Measurements from ENCODE around the gene SP6. TPM values are rescaled to one million over a fixed set of nuclear protein-coding genes. Genes with fewer than 3 reads are reported as not detected.

SP6 gene
- total RNA-seq, 1 experiment from 2014 or later, result 10.8 TPM

DNA sequence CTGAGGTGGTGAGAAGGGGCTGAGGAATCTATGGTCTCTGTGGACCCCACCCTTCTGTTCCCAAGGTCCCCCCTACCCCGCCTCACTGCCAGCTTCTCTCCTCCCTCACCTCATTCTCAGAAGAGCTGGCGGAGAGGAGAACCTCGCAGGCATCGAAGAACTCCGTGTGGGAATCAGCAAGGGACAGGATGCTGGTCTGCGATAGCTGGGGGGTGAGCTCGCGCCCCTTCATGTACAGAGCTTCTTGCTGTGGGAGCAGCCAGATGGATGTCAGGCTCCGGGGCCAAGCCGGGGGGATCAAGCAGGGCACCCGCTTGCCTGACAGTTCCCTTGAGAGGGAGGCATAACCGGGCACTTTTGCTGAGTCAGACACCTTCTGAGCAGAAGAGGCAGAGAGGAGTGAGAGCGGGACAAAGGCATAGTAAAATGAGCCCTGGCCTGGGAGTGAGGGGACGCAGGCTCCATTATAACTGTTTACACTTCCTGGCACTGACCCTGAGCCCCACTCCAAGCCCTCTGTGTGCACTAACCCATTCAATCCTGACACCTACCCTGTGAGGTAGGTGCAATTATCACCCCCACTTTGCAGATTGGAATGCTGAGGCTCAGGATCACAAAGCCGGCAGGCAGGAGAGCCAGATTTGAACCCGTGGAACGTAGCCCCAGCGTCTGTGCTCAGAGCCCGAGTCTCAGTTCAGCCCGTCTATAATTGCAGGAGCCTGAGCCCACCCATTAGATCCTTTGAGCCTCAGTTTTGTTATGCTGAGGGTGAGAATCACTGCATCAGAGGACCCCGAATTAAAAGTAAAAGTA, 35.7 kb downstream of the SP6 start (continued):
- TF ChIP-seq, protein P1, sequence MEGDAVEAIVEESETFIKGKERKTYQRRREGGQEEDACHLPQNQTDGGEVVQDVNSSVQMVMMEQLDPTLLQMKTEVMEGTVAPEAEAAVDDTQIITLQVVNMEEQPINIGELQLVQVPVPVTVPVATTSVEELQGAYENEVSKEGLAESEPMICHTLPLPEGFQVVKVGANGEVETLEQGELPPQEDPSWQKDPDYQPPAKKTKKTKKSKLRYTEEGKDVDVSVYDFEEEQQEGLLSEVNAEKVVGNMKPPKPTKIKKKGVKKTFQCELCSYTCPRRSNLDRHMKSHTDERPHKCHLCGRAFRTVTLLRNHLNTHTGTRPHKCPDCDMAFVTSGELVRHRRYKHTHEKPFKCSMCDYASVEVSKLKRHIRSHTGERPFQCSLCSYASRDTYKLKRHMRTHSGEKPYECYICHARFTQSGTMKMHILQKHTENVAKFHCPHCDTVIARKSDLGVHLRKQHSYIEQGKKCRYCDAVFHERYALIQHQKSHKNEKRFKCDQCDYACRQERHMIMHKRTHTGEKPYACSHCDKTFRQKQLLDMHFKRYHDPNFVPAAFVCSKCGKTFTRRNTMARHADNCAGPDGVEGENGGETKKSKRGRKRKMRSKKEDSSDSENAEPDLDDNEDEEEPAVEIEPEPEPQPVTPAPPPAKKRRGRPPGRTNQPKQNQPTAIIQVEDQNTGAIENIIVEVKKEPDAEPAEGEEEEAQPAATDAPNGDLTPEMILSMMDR (IDR thresholded peaks at IDR 0.05 in 2 of 3, conservative IDR thresholded peaks at IDR 0.05 in 1 of 3; ENCODE audit: borderline replicate concordance in 1 of 3, insufficient read depth in 1 of 3, low read depth in 2 of 3, low read length in 2 of 3), result no peak
- TF ChIP-seq ELF1 (IDR thresholded peaks at IDR 0.05; ENCODE audit: borderline replicate concordance, low read depth), result no peak
- TF ChIP-seq, protein P2, sequence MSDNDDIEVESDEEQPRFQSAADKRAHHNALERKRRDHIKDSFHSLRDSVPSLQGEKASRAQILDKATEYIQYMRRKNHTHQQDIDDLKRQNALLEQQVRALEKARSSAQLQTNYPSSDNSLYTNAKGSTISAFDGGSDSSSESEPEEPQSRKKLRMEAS (IDR thresholded peaks at IDR 0.05), result no peak

DNA sequence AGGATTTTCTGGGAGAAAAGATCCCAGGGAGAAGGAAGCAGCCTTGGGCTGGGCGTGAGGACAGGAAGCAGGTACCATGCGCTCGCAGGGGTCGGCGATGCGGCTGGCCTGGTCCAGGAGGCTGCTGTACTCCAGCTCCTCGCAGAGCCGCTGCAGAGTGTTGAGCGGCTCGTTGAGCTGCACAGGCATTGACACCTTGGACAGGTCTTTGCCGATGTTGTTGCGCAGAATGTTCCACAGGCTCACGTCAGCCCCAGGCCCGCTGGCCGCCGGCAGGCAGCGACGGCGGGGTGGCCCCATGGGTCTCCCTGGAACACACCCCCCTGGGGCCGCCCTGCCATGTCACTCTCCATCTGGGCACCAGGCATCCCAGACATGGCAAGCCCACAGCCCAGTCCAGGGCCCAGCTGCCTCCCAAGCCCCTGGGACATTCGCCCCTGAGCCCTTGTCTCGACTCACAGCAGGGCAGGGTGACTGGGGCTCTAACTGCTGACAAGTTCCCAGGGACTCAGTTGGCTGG, 37.4 kb downstream of the SP6 start:
- Histone ChIP-seq H3K4me2 (ENCODE audit: low read length) (no peak overlapping the region), H3K4me1 (ENCODE audit: control insufficient read depth in 1 of 2, insufficient read depth in 2 of 2, low read length in 2 of 2) (peaks cover 25 to 32% of the 10 kb centered on the region in 2 experiments), H3K27ac (ENCODE audit: low read depth, low read length) (no peak overlapping the region), H3K36me3 (ENCODE audit: control insufficient read depth in 1 of 2, insufficient read depth in 2 of 2, low read length in 2 of 2) (peaks cover 9% of the 10 kb centered on the region in 2 experiments; a peak in 3 of 4 replicates), H3K9me2 (ENCODE audit: insufficient read depth) (no peaks in the 10 kb centered on the region), H3K79me2 (ENCODE audit: insufficient read depth, low read length) (no peaks in the 10 kb centered on the region), H2AFZ (ENCODE audit: low read depth, low read length, poor library complexity, severe bottlenecking) (no peak overlapping the region), H3K9me3 (ENCODE audit: control insufficient read depth in 1 of 2, insufficient read depth in 1 of 2, low read depth in 1 of 2, low read length in 2 of 2) (no peaks in the 10 kb centered on the region), H4K20me1 (ENCODE audit: insufficient read depth) (no peaks in the 10 kb centered on the region), H3K27me3 (ENCODE audit: insufficient read depth, low read length) (no peaks in the 10 kb centered on the region), H3K9ac (ENCODE audit: low read length) (no peak overlapping the region), H3K4me3 (replicated peaks in 1 of 2; ENCODE audit: low read depth in 1 of 2, low read length in 2 of 2) (no peak overlapping the region)
- ATAC-seq (no peak), DNase-seq (ENCODE audit: low read depth, low spot score) (no peak)
- POLR2A ChIA-PET, result no interaction called here
- RAD21 ChIA-PET (ENCODE audit: low non-redundant PET in 1 of 2, low total read pairs in 2 of 2, uncharacterized antibody in 2 of 2, unreplicated experiment in 2 of 2), result no interaction called here
- intact Hi-C loops (cut with micrococcal nuclease), result no loop called here
- CTCF ChIA-PET, result no interaction called here
- TF ChIP-seq, protein P2 (IDR thresholded peaks at IDR 0.05), result no peak
- TF ChIP-seq YY1 (IDR thresholded peaks at IDR 0.05; ENCODE audit: extremely low read depth, insufficient replicate concordance, low read depth, low read length), result no peak
- TF ChIP-seq, protein P3, sequence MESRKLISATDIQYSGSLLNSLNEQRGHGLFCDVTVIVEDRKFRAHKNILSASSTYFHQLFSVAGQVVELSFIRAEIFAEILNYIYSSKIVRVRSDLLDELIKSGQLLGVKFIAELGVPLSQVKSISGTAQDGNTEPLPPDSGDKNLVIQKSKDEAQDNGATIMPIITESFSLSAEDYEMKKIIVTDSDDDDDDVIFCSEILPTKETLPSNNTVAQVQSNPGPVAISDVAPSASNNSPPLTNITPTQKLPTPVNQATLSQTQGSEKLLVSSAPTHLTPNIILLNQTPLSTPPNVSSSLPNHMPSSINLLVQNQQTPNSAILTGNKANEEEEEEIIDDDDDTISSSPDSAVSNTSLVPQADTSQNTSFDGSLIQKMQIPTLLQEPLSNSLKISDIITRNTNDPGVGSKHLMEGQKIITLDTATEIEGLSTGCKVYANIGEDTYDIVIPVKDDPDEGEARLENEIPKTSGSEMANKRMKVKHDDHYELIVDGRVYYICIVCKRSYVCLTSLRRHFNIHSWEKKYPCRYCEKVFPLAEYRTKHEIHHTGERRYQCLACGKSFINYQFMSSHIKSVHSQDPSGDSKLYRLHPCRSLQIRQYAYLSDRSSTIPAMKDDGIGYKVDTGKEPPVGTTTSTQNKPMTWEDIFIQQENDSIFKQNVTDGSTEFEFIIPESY (IDR thresholded peaks at IDR 0.05; ENCODE audit: extremely low read depth, insufficient replicate concordance, low read length), result no peak
- TF ChIP-seq EZH2 (IDR thresholded peaks at IDR 0.05), result no peak
- no peak for TF ChIP-seq SP1 (IDR thresholded peaks at IDR 0.05; ENCODE audit: low read depth)
- TF ChIP-seq, protein P4, sequence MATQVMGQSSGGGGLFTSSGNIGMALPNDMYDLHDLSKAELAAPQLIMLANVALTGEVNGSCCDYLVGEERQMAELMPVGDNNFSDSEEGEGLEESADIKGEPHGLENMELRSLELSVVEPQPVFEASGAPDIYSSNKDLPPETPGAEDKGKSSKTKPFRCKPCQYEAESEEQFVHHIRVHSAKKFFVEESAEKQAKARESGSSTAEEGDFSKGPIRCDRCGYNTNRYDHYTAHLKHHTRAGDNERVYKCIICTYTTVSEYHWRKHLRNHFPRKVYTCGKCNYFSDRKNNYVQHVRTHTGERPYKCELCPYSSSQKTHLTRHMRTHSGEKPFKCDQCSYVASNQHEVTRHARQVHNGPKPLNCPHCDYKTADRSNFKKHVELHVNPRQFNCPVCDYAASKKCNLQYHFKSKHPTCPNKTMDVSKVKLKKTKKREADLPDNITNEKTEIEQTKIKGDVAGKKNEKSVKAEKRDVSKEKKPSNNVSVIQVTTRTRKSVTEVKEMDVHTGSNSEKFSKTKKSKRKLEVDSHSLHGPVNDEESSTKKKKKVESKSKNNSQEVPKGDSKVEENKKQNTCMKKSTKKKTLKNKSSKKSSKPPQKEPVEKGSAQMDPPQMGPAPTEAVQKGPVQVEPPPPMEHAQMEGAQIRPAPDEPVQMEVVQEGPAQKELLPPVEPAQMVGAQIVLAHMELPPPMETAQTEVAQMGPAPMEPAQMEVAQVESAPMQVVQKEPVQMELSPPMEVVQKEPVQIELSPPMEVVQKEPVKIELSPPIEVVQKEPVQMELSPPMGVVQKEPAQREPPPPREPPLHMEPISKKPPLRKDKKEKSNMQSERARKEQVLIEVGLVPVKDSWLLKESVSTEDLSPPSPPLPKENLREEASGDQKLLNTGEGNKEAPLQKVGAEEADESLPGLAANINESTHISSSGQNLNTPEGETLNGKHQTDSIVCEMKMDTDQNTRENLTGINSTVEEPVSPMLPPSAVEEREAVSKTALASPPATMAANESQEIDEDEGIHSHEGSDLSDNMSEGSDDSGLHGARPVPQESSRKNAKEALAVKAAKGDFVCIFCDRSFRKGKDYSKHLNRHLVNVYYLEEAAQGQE (IDR thresholded peaks at IDR 0.05; ENCODE audit: low read depth), result no peak
- TF ChIP-seq JUND (IDR thresholded peaks at IDR 0.05), result no peak
- no peak for TF ChIP-seq FOSL1 (IDR thresholded peaks at IDR 0.05; ENCODE audit: low read depth)
- no peak for TF ChIP-seq SRF (IDR thresholded peaks at IDR 0.05; ENCODE audit: low read depth)
- TF ChIP-seq, protein P5, sequence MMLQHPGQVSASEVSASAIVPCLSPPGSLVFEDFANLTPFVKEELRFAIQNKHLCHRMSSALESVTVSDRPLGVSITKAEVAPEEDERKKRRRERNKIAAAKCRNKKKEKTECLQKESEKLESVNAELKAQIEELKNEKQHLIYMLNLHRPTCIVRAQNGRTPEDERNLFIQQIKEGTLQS (IDR thresholded peaks at IDR 0.05), result no peak
- BruUV-seq (replicated peaks), result no TSS peak

Measured in HCT116 (cell line).